IMR-90 (cell line): ENCODE measurements around the gene ITM2C. TPM values are rescaled to one million over a fixed set of nuclear protein-coding genes. Genes with fewer than 3 reads are reported as not detected.

Experiments used
- ATAC-seq: fragments of 200-7000 bp; cut with Tn5 transposase; 2 replicates; pipeline ENCODE4 v1.9.1; 2020; ENCODE audit warnings: low read depth, mild to moderate bottlenecking, moderate library complexity
- BruUV-seq: library from RNA; stranded (reverse); fragments of 400-500 nt; replicated peaks from 2 replicates; lab custom pipeline; 2021; lab: Mats Ljungman, UMichigan
- CTCF ChIA-PET: fragments of 300-600 bp; formaldehyde crosslinking; extraction: SDS; loops from one replicate; lab custom pipeline; 2021; ENCODE audit warnings: antibody characterized with exemption; lab: Yijun Ruan, JAX
- POLR2A ChIA-PET: fragments of 300-600 bp; sonication (Branson Sonifier 250); formaldehyde crosslinking; loops from one replicate; lab custom pipeline; 2022; ENCODE audit warnings: antibody characterized with exemption; ENCODE audit not compliant: unreplicated experiment; lab: Charles Lee
- DNase-seq: peaks from one replicate; pipeline ENCODE4 v3.0.0; 2013
- H2AFZ ChIP-seq: replicated peaks from 2 replicates; pipeline ENCODE3; 2013; ENCODE audit warnings: low read length, mild to moderate bottlenecking; ENCODE audit not compliant: poor library complexity
- H2AK5ac ChIP-seq: 2 replicates; pipeline ENCODE4 v1.6.1; 2013; ENCODE audit warnings: low read depth, low read length, inconsistent platforms
- H2AK9ac ChIP-seq: replicated peaks from 2 replicates; pipeline ENCODE3; 2013; ENCODE audit warnings: mild to moderate bottlenecking, low read depth, low read length, moderate library complexity; ENCODE audit not compliant: poor library complexity
- H2BK120ac ChIP-seq: 2 replicates; pipeline ENCODE4 v1.6.1; 2013; ENCODE audit warnings: low read depth, low read length, inconsistent platforms
- H2BK15ac ChIP-seq: 3 replicates; pipeline ENCODE4 v1.6.1; 2013; ENCODE audit warnings: low read depth, low read length, inconsistent platforms
- H2BK20ac ChIP-seq: 2 replicates; pipeline ENCODE4 v1.6.1; 2013; ENCODE audit warnings: low read depth, mild to moderate bottlenecking, inconsistent platforms, low read length, moderate library complexity
- H2BK5ac ChIP-seq: 2 replicates; pipeline ENCODE4 v1.6.1; 2013; ENCODE audit warnings: mild to moderate bottlenecking, low read depth, low read length, inconsistent platforms; ENCODE audit not compliant: poor library complexity, severe bottlenecking
- H3K14ac ChIP-seq: replicated peaks from 2 replicates; pipeline ENCODE4 v1.6.1; 2013; ENCODE audit warnings: low read depth, low read length, inconsistent platforms
- H3K18ac ChIP-seq: 2 replicates; pipeline ENCODE4 v1.6.1; 2013; ENCODE audit warnings: low read depth, low read length, control low read depth
- H3K23ac ChIP-seq: 2 replicates; pipeline ENCODE4 v1.6.1; 2013; ENCODE audit warnings: low read depth, low read length, inconsistent platforms
- H3K27ac ChIP-seq: 2 replicates; pipeline ENCODE4 v1.5.1; 2013; ENCODE audit warnings: mild to moderate bottlenecking, control low read depth, low read length; ENCODE audit not compliant: insufficient read depth
- H3K27me3 ChIP-seq: 2 replicates; pipeline ENCODE4 v1.6.1; 2013; ENCODE audit warnings: low read length; ENCODE audit not compliant: control insufficient read depth, insufficient read depth
- H3K36me3 ChIP-seq: 2 replicates; pipeline ENCODE4 v1.6.1; 2013; ENCODE audit warnings: low read length, mixed read lengths; ENCODE audit not compliant: control insufficient read depth, insufficient read depth
- H3K4ac ChIP-seq: 2 replicates; pipeline ENCODE4 v1.6.1; 2013; ENCODE audit warnings: low read depth, low read length, inconsistent platforms
- H3K4me1 ChIP-seq: 2 replicates; pipeline ENCODE4 v1.6.1; 2013; ENCODE audit warnings: low read length, mixed read lengths; ENCODE audit not compliant: control insufficient read depth, insufficient read depth
- H3K4me2 ChIP-seq: 2 replicates; pipeline ENCODE4 v1.6.1; 2013; ENCODE audit warnings: low read depth, mild to moderate bottlenecking, control low read depth, low read length, moderate library complexity
- H3K4me3 ChIP-seq: 2 replicates; pipeline ENCODE4 v1.5.1; 2013; ENCODE audit warnings: low read depth, mild to moderate bottlenecking, control low read depth, low read length, moderate library complexity; ENCODE audit not compliant: insufficient read depth
- H3K56ac ChIP-seq: 2 replicates; pipeline ENCODE4 v1.6.1; 2013; ENCODE audit warnings: low read length, inconsistent platforms; ENCODE audit not compliant: insufficient read depth; ENCODE audit errors: extremely low read depth
- H3K79me1 ChIP-seq, 2 experiments: 2 replicates each; pipeline ENCODE4 v1.6.1; 2013; ENCODE audit warnings: low read length in 2 of 2, inconsistent platforms in 1 of 2, low read depth in 1 of 2
- H3K9ac ChIP-seq: 2 replicates; pipeline ENCODE4 v1.6.1; 2013; ENCODE audit warnings: low read depth, low read length, control low read depth
- H3K9me1 ChIP-seq: 2 replicates; pipeline ENCODE4 v1.6.1; 2013; ENCODE audit warnings: low read length, inconsistent platforms; ENCODE audit not compliant: insufficient read depth
- H3K9me3 ChIP-seq: 2 replicates; pipeline ENCODE4 v1.6.1; 2013; ENCODE audit warnings: low read length; ENCODE audit not compliant: control insufficient read depth, insufficient read depth
- H4K20me1 ChIP-seq: 2 replicates; pipeline ENCODE4 v1.6.1; 2013; ENCODE audit warnings: low read length, inconsistent platforms; ENCODE audit not compliant: insufficient read depth
- H4K5ac ChIP-seq: 2 replicates; pipeline ENCODE4 v1.6.1; 2013; ENCODE audit warnings: mild to moderate bottlenecking, low read depth, low read length, control low read depth
- H4K8ac ChIP-seq, 2 experiments: 2 replicates each; pipeline ENCODE4 v1.6.1; 2013; ENCODE audit warnings: low read depth in 2 of 2, low read length in 2 of 2, control low read depth in 1 of 2, inconsistent platforms in 1 of 2
- H4K91ac ChIP-seq: 2 replicates; pipeline ENCODE4 v1.6.1; 2013; ENCODE audit warnings: low read depth, low read length, inconsistent platforms; ENCODE audit not compliant: insufficient read depth
- BHLHE40 ChIP-seq: fragments of 150-350 bp; IDR thresholded peaks from 2 replicates; pipeline ENCODE4 v1.6.1; 2016; ENCODE audit warnings: mild to moderate bottlenecking, low read depth, low read length
- MAFK ChIP-seq: IDR thresholded peaks from 2 replicates; pipeline ENCODE4 v1.6.1; 2012; ENCODE audit warnings: low read depth, low read length, improper control_type of control experiment
- RCOR1 ChIP-seq: IDR thresholded peaks from 2 replicates; pipeline ENCODE4 v1.6.1; 2012; ENCODE audit warnings: mild to moderate bottlenecking, low read length, improper control_type of control experiment; ENCODE audit not compliant: insufficient replicate concordance
- WGBS, 2 experiments: methylation state at CpG; one replicate each; pipeline versions ENCODE4 v1.1.5 to v1.1.7; 2013; ENCODE audit warnings: missing lambda C conversion rate in 2 of 2; ENCODE audit not compliant: insufficient read length in 1 of 2; ENCODE audit errors: extremely low coverage in 2 of 2; 5-methylcytosine and 5-hydroxymethylcytosine counted together
- dilution Hi-C: fragments of 300-500 bp; cut with HindIII; formaldehyde crosslinking; loops from one replicate; pipeline ENCODE4 v1.14.3; 2018; ENCODE audit warnings: low sequenced_read_pairs; ENCODE audit not compliant: unreplicated experiment
- in situ Hi-C: fragments of 300-500 bp; cut with MboI; formaldehyde crosslinking; loops from 3 replicates; pipeline ENCODE4 v1.14.3; 2019; ENCODE audit warnings: low sequenced_read_pairs, inconsistent platforms, mixed read lengths
- intact Hi-C: fragments of 100-400 bp; cut with micrococcal nuclease; formaldehyde crosslinking; loops from 2 replicates; pipeline ENCODE4 v1.10.0; 2022
- polyA plus RNA-seq, 3 experiments: library from polyadenylated mRNA; depleted of rRNA; stranded (reverse); fragments of >200 nt; gene quantifications; 2 replicates each; pipeline ENCODE4 v1.2.3, GENCODE V29; 2012; ENCODE audit warnings: low replicate concordance in 1 of 3
- total RNA-seq: library from RNA; depleted of rRNA; stranded (reverse); fragments of >200 nt; gene quantifications from 2 replicates; pipeline ENCODE4 v1.2.3, GENCODE V29; 2012

Gene ITM2C
- total and polyA plus RNA-seq, 2 of the 4 experiments (the other 2 are of a cell fraction) = 46.8 to 274 TPM

GRCh38 chr2:230889911-230890601 is 25.3 kb downstream of the ITM2C start:
- no TSS peak for BruUV-seq
- CTCF ChIA-PET = interaction anchor here (1.0 kb wide), 1 partner anchor 167 kb away, joined by 4 read pairs; the partner anchor contains the start of gene PSMD1

More at GRCh38 chr2:230889911-230890601, 25.3 kb downstream of the ITM2C start:
- Histone ChIP-seq H2AK5ac (no peak overlapping the region), H2AFZ (no peak overlapping the region), H3K27me3 (peaks cover 23% of the 10 kb centered on the region), H3K9me1 (no peaks in the 10 kb centered on the region), H3K9ac (no peak overlapping the region), H4K20me1 (no peaks in the 10 kb centered on the region), H3K4ac (no peak overlapping the region), H3K4me2 (no peak overlapping the region), H3K14ac (no peak overlapping the region), H3K4me1 (no peaks in the 10 kb centered on the region; the same call in 1 of the 2 replicates), H2BK20ac (no peak overlapping the region), H2BK5ac (no peak overlapping the region), H4K8ac (no peak overlapping the region), H4K5ac (no peak overlapping the region), H3K56ac (no peak overlapping the region), H3K9me3 (peaks cover 2% of the 10 kb centered on the region; the same call in 1 of the 2 replicates), H2AK9ac (no peak overlapping the region), H2BK15ac (no peak overlapping the region), H3K79me1 (no peaks in the 10 kb centered on the region), H4K91ac (no peak overlapping the region), H3K4me3 (no peak overlapping the region), H3K18ac (no peak overlapping the region), H3K36me3 (no peaks in the 10 kb centered on the region), H3K27ac (no peak overlapping the region), H2BK120ac (no peak overlapping the region), H3K23ac (no peak overlapping the region)
- ATAC-seq (no peak), DNase-seq (no peak)
- dilution Hi-C loops = no loop called here
- WGBS, 2 experiments = 84% methylated on average over 7 of the region's 22 CpGs; no CpG with 5 or more reads in 1 of the 2 experiments
- POLR2A ChIA-PET = no interaction called here
- intact Hi-C loops = no loop called here
- no peak for TF ChIP-seq MAFK
- TF ChIP-seq BHLHE40 = no peak
- TF ChIP-seq RCOR1 = no peak
- in situ Hi-C loops = no loop called here
